HG02973 (cell line): ENCODE measurements around the gene CEP164.
"Not testable (repeated sequence)": the region's sequence is repeated elsewhere in the genome, so short reads cannot be mapped to it uniquely, and the experiment has no call there.

Experiments used
- ATAC-seq: cut with Tn5 transposase; IDR thresholded peaks from one replicate; pipeline ENCODE4 v1.9.1; 2021; ENCODE audit warnings: moderate library complexity; ENCODE audit not compliant: unreplicated experiment

CEP164 gene

DNA sequence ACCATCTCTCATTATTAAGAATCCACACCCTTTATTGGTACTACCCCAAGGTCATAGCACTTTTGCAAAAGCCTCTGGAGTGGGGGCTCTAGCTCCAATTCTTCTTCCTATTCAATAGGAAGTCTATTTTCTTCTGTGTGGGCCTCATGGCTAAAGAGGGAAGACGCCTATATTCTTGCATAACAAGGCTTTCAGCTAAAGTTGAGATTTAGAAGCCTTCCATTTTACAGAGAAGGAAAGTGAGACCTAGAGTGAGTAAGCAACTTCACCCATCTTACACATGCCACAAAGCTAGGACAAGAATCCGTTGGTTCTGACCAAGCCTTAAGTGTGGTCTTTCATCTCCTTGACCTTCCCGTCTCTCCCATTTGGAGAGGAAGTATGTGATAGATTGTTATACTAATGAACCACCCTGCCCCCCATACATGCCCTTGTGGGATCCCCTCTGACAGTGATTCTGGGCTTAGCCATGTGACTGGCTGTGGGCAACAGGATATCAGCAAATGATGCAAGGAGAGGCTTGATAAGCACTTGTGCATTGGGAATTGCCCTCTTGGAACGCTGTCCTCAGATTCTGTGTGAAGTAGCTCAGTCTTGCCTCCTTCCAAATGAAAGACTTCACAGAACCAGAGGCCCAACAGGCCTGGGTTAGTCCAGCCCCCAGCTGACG, 23.9 kb upstream of the CEP164 start:
- no peak for ATAC-seq

DNA sequence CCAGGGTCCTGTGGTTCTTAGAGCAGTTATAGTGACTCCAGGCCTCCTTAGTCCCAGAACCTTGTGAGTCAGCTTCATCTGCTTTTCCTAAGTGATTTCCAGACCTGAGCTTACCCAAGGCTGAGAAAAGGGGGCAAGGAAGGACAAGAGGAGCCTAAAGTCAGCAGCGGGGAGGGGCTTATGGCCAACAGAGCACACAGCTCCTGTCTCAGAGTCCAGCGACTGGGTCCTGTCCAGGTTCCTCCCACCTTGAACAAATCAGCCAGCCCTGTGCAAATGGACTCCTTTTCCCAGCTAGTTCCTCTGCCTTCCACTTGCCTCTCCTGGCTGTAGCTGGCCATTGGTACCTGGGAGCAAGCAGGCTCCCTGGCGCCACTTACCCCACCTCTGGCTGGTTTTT, 22.5 kb upstream of the CEP164 start:
- ATAC-seq: no peak

DNA sequence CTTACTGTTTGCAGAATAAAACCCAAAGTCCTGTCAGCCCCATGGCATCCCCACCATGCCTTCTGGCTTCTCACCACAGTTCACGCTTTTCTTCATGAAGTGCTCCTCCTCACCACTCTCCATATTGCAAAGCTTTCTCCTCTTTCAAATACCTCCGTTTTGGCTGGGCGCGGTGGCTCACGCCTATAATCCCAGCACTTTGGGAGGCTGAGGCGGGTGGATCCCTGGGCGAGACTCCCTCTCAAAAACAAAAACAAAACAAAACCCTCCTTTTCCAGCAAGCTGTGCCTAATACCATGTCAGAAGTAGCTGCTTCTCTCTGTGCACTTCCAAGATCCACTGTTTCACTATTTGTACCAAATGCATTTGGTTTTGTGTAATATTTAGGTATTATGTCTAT, 18.3 kb upstream of the CEP164 start:
- ATAC-seq: no peak

DNA sequence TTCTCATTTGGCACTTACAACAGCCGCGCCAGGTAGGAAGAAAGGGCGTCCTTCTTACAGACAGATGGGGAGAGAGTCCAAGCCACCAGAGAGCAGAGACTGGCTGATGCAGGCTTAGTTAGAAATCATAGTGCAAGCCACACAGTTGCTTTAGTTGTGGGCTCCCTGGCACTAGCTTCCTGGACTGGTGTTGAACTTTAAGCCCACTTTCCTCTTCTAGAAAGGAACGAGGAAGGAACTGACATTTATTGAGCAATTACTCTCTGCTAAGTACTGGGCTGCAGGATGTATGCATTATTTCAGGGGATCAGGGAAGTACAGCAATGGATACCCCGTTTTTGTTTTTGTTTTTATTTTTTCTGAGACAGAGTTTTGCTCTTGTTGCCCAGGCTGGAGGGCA, 14.6 kb upstream of the CEP164 start:
- ATAC-seq: no peak

DNA sequence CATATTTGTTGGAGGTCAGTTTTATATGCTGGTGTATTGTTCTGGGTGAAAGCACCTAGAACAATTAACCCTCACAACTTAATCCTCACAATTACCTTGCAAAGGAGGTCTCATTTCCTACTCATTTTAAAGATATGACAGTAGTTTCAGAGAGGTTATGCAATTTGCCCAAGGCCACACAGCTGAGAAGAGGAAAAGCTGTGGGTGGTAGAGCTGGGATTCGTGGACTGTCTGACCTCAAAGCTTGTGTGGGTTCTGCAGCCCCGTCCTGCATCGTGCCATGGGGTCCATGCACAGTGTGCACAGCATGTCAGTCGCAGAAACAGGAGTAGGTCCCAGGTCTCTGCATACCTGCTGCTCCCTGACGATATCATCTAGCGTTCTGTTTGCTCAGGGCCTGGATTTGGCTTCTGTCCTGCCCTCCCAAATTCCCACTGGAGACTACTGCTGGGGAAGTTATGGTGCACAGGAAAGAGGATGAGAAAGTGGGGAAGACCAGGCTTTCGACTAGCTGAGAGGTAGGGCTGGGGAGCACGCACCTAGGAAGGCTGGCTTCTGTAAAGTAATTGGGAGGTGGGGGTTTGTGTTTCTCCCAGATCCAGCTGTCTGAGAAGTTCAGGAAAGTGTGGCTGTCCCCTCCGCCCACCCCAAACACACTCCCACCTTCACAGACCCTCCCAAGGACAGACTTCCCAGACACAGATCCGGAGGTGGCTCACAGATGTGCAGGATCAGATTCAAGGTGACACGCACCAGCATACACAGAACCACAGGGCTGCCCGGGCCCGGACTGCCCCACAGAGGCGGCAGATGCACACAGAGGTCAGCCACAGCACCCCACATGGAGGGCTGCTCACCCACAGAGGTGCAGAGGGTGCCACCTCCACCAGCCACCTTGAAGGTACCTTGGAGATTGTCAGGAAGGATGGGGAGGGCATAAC, 13.6 kb upstream of the CEP164 start:
- no peak for ATAC-seq

DNA sequence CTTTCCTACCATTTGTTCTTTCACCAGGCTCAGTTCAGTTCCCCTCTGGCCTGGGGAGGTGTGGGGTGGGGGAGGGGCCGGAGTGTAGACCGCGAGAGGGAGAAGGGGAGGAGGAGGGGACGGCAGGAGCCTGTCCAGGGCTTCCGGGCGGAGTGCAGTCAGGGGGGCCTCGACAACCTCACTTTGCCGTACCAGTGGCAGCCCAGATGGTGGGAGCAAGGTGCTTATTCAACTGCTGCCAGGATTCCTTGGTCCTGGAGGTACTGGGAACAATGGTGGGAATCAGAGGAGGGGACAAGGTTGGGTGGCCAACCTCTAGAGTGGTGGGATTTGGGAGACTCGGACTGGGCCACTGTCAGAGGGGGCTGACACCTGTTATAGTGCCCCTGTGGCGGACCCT, 12.8 kb upstream of the CEP164 start:
- ATAC-seq: no peak

DNA sequence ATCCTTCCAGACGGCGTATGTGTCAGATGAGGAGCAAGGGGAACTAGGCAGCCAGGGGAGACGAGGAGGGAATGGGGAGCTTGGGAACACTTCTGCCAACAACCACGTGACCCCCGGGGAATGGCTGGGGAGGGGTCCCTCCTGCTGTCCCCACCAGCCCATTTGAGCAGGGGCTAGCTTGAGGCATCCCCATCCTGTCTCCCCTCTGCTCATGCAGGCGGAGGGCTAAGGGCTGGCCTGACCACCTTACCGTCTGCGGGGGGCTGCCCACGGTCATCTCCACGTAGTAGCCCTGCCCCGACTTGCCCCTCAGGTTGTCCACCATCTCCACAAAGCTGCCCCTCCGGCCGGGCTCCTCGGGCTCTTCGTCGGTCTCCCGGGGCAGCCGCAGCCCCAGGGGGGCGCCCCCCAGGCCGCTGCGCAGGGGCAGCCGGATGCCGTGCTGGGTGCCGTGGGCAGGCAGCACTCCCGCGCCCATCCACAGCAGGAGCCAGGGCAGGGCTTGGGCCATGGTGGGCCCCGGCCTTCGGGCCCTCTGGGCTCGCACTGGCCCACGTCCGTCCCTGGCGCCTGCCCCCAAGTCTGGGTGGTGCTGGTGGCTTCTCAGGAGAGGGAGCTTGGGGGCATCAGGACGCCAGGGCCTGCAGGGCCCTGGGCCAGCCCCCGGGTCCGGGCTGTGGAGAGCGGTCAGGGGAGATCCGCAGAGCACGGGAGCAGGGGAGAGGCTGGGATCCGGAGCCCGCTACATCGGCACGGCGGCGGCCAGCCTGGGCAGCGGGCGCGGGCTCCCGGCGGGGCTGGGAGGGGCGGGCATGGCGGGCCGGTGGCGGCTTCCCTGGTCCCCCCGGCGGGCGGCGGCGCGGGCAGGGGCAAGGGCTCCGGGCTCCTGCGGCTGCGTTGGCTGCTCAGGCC, 12.1 kb upstream of the CEP164 start:
- ATAC-seq: no peak

DNA sequence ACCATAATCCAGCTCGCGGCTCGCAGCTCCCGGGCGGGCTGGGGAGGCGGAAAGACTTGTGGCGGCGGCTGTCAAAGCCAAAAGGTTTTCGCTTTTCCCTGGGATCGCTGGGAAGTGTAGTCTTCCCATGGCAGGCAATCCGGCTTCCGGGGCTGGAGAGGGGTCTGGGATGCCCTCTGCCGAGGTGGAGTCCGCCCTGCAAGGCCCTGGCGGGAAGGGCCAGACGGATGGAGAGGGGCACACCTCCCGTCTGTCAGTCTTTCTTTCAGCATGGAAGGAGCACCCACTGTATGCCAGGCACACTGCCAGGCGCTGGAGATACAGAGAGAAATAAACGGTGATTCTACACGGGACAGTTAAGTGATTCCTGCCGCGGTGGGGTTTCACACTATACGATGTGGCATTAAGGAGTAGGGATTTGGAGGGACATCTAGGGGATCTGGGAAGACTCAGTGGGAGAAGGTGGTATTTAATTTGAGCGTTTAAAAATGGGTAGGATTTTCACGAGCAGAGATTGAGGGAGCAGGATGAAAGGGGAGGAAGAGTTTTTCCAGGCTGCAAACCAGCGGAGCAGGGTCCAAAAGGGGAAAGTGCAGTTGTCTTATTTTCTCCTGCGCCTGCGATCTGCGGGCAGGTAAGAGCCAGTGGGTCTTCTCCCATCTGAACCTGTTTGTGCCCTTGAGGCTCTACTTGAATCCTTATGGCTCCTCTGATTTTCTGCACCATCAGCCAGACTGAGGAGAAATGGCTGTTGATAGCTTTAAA, 11.3 kb upstream of the CEP164 start, which contains the start of gene BACE1:
Gene BACE1 (minus strand): TSS at position 60 of the 765 bp plus-strand sequence. CDS start 461 bp downstream, outside the sequence.
- ATAC-seq: no peak

DNA sequence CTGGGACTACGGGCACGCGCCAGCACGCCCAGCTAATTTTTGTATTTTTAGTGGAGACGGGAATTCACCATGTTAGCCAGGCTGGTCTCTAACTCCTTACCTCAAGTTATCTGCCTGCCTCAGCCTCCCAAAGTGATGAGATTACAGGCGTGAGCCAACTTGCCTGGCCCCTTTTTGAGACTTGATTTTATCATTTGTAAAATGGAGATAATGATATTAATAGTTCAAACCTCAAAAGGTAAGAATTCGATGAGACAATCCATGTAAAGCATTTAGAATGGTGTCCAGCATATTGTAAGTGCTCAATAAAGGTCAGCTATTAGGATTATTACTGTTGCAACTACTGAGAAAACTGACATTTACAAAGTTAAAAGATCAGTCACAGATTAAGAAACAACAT, 8.9 kb upstream of the CEP164 start:
- no peak for ATAC-seq

DNA sequence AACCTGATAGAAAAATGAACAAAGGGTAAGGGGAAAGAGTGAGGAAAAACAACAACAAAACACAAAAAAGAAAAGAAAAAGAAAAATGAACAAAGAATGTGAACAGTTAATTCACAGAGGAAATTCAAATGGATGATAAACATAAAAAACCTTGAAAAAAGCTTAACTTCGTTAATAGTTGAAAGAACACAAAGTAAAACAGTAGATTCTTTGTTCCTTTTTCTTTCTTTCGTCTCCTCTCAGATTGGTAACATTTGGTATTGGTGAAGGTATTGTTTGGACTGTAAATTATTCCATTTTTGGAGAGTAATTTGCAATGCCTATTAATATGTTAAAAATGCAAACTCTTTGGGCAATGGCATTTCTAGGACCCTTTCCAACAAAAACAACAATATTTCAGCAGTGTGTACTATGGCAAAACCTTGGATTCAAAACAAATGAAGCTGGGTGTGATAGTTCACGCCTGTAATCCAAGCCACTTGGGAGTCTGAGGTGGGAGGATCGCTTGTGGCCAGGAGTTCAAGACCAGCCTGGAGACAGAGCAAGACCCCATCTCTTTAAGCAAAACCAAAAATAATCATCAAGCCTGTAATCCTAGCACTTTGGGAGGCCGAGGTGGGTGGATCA, 8.3 kb upstream of the CEP164 start:
- ATAC-seq: no peak

DNA sequence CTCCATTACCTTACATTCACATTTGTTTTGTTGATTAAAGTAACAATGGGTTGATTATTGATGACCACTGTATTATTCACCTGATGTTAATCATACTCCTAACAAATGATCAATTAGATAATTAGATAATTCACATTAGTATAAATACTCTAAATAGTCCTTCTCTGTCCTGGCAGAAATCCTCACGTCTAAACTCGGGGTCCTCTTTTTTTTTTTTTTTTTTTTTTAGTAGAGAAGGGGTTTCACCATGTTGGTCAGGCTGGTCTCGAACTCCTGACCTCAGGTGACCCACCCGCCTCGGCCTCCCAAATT, 443 bp upstream of the CEP164 start:
- not testable (repeated sequence) for ATAC-seq

DNA sequence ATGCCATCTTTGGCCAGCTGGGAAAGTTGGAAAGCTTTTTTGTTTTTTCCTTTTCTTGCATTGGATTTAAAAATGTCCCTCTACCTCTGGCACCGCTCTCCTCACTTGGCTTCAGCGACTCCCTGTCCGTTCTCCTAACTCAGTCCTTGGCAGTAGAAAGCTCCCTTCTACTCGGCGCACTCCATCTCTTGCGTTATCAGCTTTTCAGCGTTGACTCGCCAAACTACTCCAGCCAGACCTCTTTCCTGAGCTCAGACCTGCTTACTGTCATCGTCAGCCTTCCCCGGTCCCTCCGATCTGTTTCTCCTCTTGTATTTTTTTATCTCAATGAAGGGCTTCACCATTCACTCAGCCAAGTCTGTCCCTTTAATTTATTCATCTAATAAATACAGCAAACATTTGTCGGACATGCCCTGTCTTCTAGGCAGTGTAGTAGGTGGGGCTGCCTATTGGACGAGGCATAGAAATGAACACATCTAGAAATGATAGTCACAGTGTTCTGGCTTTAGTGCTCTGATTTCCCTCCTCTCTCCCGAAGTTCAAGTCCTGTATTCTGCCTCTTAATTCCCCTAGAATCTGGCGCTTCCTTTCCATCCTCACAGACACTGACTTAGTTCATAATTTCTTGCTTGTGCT, 839 bp downstream of the CEP164 start:
- no peak for ATAC-seq

DNA sequence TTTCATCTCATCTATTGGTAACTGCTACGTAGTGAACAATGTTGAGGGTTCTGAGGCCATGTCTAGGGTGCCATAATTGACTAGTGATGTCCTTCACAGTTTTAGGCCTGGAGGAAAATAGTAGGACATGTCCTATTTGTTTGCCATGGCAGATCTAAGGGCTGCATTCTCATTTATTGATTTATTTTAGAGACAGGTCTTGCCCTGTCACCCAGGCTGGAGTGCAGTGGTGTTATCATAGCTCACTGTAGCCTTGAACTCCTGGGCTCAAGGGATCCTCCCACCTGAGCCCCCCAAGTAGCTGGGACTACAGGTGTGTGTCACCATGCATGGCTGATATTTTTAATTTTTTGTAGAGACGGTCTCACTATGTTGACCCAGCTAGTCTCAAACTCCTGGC, 5.2 kb downstream of the CEP164 start:
- no peak for ATAC-seq

DNA sequence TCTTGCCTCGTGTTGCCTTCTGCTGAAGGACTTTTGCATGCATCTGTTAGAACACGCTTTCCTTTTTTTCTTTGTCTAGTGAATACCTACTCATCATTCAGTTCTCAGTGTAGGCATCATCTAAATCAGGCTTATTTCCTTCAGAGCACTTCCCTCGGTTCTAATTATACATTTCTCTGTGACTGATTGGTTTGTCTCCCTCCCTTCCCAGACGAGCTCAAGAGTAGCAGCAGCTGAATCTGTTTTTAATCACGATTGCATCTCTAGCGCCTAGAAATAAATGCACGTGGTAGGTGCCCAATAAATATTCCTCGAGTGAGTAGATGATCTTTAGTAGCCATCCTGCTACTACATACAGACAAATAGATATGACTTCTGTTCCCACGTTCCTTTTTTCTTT, 6.3 kb downstream of the CEP164 start:
- no peak for ATAC-seq

DNA sequence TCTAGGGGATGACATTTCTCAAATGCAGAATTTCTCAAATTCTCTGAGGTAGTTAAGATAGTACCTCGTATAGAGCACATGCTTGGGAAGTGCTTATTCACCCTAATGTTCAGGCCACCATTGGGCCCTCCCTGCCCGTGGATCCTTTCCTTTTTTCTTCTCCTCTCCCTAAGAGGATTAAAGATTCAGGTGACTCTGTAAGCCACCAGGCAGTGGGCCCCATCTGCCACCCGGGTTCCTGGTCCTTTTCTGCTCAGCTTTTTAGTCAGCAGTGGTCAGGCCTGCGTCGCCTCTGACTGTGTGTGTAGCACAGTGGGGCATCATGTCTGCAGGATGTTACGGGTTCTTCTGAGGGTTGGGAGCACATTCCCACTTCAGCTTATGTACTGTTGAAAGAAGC, 7.2 kb downstream of the CEP164 start:
- no peak for ATAC-seq

DNA sequence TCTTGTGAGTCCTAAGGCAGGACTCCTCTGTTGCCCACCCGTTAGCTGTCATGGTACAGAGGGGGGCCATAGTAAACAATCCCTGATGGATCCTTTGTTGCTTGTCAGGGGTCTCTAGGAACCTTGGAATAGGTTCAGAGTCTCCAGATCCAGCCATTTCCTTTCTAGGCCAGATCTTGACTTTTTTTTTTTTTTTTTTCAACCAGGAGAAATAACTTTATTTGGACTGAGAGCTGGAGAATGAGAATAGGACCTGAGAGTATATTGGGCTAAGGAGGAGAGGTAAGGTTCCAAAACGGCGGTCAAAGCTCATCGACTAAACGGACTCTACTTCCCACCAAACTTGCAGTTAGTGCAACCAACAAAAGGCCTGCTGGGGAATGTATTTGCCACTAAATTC, 7.7 kb downstream of the CEP164 start:
- no peak for ATAC-seq

DNA sequence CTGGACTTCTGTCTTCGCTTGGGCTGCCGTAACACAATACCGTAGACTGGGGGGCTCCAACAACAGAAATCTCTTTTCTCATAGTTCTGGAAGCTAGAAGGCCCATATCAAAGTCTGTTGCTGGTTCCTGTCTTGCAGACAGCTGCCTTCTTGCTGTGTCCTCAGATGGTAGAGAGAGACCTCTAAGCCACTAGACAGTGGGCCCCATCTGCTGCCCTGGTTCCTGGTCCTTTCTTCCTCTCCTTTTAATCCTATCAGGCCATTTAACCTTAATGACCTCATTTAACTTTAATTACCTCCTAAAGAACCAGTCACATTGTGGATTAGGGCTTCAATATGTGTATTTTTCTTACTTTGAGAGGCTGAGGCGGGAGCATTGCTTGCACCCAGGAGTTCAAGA, 9.4 kb downstream of the CEP164 start:
- no peak for ATAC-seq

DNA sequence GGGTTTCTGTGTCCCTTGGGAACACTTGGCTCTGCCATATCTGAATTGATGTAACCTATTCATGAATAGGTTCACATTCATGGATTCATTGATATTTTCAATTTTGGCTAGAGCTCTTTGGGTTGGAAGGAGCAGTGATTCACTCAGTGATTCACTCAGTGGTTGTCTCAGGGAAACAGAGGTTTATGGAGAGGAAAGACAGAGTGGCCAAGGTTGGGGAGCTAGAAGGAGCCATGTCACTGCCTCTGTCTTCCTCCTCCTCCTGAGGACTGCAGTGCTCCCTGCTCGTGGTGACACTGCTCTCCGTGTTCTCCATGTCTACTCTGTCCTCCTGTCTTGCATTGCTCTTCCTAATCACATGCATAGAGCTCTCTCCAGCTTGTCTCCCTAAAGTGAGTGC, 17.4 kb downstream of the CEP164 start:
- no peak for ATAC-seq

DNA sequence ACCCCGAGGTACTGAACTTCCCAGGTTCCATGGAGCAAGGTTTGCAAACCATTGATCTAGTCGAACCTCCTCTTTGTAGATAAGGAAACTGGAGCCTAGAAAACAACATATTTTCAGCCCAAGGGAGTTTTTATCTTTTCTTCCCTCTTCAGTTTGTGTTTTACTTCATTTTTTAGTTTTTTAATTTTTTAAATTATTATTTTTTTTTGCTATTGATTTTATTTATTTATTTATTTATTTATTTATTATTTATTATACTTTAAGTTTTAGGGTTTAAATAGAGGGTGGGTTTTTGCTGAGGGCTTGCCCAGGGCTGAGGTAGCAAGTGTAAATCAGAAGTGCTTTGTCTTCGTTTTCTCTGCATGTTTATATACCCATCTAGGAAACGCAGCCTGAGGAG, 26.9 kb downstream of the CEP164 start:
- ATAC-seq: no peak
